ENCODE measurements around the gene TRMT5. TPM values are rescaled to one million over a fixed set of nuclear protein-coding genes. Genes with fewer than 3 reads are reported as not detected.

The TRMT5 gene
- total RNA-seq, 3 donors from 2014 or later, result 14.8 to 20.5 (median 20.0) TPM

- H3K4me1 Mint-ChIP-seq (ENCODE audit: low read depth), result peaks cover 5% of the 10 kb centered on the region
- no peak overlapping the region for H3K4me3 Mint-ChIP-seq
- peaks cover 13% of the 10 kb centered on the region for H3K36me3 Mint-ChIP-seq (ENCODE audit: insufficient read depth)
- DNase-seq (no peak), ATAC-seq (peak; percentile 53 to 73)
- no peaks in the 10 kb centered on the region for H3K9me3 Mint-ChIP-seq
- no peaks in the 10 kb centered on the region for H3K27me3 Mint-ChIP-seq (ENCODE audit: low read depth)
Measured at GRCh38 chr14:60945984-60946383, 34.9 kb downstream of the TRMT5 start.

DNA sequence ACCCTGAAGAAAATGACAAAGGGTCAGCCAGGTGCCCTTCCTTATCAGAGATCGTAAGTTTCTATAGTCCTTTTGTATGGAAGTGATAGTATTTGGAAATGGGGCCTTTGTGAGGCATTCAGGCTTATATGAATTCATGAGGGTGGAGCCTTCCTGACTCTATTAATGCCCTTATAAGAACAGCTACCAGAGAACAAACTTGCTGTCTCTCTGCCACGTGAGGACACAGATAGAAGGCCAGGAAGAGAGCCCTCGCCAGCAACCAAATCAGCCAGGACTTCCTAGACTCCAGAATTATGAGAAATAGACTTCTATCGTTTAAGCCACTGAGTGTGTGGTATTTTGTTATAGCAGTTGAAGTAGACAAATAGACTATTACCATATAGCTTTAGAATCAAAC, 36.7 kb downstream of the TRMT5 start:
- Mint-ChIP-seq H3K36me3 (ENCODE audit: insufficient read depth) (peaks cover 11% of the 10 kb centered on the region), H3K4me3 (no peak overlapping the region), H3K4me1 (ENCODE audit: low read depth) (peaks cover 5% of the 10 kb centered on the region), H3K9me3 (no peaks in the 10 kb centered on the region), H3K27me3 (ENCODE audit: low read depth) (no peaks in the 10 kb centered on the region)
- DNase-seq (no peak), ATAC-seq (no peak)

DNA sequence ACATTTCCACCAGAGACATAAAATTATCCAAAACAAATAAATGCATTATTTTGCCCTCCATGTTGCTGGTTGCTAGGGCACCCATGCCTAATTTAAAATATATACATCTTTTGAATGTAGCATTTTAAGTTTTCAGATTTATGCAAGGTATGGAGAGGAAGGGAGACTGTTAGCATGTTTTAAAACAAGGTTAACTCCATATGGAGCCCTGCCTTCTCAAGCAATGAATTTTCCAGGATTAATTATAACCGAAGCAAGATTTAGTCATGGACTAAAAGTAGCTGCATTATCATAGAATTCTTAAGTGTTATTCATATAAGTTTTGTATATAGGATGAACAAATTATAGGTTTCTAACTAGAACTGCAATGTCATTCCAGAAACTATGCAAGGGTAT, 37.2 kb downstream of the TRMT5 start:
- no peaks in the 10 kb centered on the region for H3K9me3 Mint-ChIP-seq
- peaks cover 5% of the 10 kb centered on the region for H3K4me1 Mint-ChIP-seq (ENCODE audit: low read depth)
- H3K27me3 Mint-ChIP-seq (ENCODE audit: low read depth), result no peaks in the 10 kb centered on the region
- ATAC-seq, result no peak
- peaks cover 11% of the 10 kb centered on the region for H3K36me3 Mint-ChIP-seq (ENCODE audit: insufficient read depth)
- no peak for DNase-seq
- H3K4me3 Mint-ChIP-seq, result no peak overlapping the region

- no peak for ATAC-seq
- Mint-ChIP-seq H3K27me3 (ENCODE audit: low read depth) (no peaks in the 10 kb centered on the region), H3K4me1 (ENCODE audit: low read depth) (no peaks in the 10 kb centered on the region), H3K4me3 (no peak overlapping the region), H3K9me3 (no peaks in the 10 kb centered on the region), H3K36me3 (ENCODE audit: insufficient read depth) (peaks cover 10% of the 10 kb centered on the region)
- no peak for DNase-seq
Measured at GRCh38 chr14:60935319-60935718, 45.6 kb downstream of the TRMT5 start.

DNA sequence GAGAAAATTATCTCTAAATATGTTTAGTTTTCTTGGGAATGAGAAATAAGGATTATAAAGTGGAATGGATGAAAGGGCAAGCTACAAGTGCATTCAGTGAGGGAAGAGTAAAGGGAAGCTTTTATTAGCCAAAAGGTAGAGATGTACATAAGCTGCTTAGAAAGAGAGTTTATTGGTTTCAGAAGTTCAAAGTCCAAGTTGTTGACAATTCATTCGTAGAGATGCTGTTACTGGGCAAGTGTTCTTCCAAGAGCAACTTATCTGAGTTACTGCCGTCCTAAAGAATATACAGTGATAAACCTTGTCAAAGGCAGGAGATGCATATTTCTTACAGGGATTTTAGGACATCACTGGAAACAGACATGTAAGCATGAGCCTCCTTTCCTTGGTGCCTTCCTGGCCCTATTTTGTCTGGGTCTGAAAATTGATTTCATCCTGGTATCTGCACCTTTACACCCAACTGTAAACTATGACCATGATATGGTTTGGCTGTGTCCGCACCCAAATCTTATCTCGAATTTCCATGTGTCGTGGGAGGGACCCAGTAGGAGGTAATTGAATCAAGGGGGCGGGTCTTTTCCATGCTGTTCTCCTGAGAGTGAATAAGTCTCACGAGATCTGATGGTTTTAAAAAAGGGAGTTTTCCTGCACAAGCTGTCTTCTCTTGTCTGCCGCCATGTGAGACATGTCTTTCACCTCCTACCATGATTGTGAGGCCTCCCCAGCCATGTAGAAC, 46.8 kb downstream of the TRMT5 start:
- DNase-seq, result no peak
- Mint-ChIP-seq H3K4me3 (no peak overlapping the region), H3K27me3 (ENCODE audit: low read depth) (no peaks in the 10 kb centered on the region), H3K4me1 (ENCODE audit: low read depth) (no peaks in the 10 kb centered on the region), H3K9me3 (no peaks in the 10 kb centered on the region), H3K36me3 (ENCODE audit: insufficient read depth) (peaks cover 10% of the 10 kb centered on the region)
- no peak for ATAC-seq

- peaks cover 7% of the 10 kb centered on the region for H3K36me3 Mint-ChIP-seq (ENCODE audit: insufficient read depth)
- H3K9me3 Mint-ChIP-seq, result no peaks in the 10 kb centered on the region
- no peak overlapping the region for H3K4me3 Mint-ChIP-seq
- no peaks in the 10 kb centered on the region for H3K4me1 Mint-ChIP-seq (ENCODE audit: low read depth)
- no peaks in the 10 kb centered on the region for H3K27me3 Mint-ChIP-seq (ENCODE audit: low read depth)
- ATAC-seq (no peak), DNase-seq (no peak)
Measured at GRCh38 chr14:60931218-60931617, 49.7 kb downstream of the TRMT5 start.

- ATAC-seq, result no peak
- DNase-seq, result no peak
- Mint-ChIP-seq H3K9me3 (no peaks in the 10 kb centered on the region), H3K4me3 (no peak overlapping the region), H3K4me1 (ENCODE audit: low read depth) (no peaks in the 10 kb centered on the region), H3K36me3 (ENCODE audit: insufficient read depth) (peaks cover 2% of the 10 kb centered on the region), H3K27me3 (ENCODE audit: low read depth) (no peaks in the 10 kb centered on the region)
Measured at GRCh38 chr14:60926002-60926401, 54.9 kb downstream of the TRMT5 start.

- Mint-ChIP-seq H3K4me3 (no peak overlapping the region), H3K36me3 (ENCODE audit: insufficient read depth) (peaks cover 2% of the 10 kb centered on the region), H3K27me3 (ENCODE audit: low read depth) (no peaks in the 10 kb centered on the region), H3K9me3 (no peaks in the 10 kb centered on the region), H3K4me1 (ENCODE audit: low read depth) (no peaks in the 10 kb centered on the region)
- no peak for DNase-seq
- no peak for ATAC-seq
Measured at GRCh38 chr14:60925286-60925685, 55.6 kb downstream of the TRMT5 start.

DNA sequence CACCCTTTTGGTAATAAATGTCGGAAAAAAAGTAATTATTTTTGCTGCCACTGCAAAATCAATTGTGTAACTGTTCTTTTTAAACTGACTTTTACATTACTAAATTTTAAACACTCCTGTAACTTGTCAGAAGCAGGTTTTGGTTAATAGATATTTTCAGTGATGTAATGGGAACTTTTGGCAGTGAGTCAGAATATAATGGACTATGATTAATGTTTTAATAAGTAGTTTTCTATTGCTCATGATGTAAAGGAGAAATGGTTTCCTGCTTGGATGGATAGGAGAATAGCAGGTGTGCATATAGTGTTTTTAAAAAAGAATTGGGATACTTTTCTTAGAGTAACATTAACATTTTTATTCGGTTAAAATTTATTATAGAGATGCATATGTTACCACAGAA, 58.8 kb downstream of the TRMT5 start:
- H3K4me3 Mint-ChIP-seq, result no peak overlapping the region
- peaks cover 8% of the 10 kb centered on the region for H3K36me3 Mint-ChIP-seq (ENCODE audit: insufficient read depth)
- DNase-seq (no peak), ATAC-seq (no peak)
- no peaks in the 10 kb centered on the region for H3K4me1 Mint-ChIP-seq (ENCODE audit: low read depth)
- H3K27me3 Mint-ChIP-seq (ENCODE audit: low read depth), result no peaks in the 10 kb centered on the region
- H3K9me3 Mint-ChIP-seq, result no peaks in the 10 kb centered on the region

Other genes with a start within 250 kb of the TRMT5 start
- 10 to 100 TPM; 43.0 to 49.4 (median 43.4) TPM for gene MNAT1, start 246.3 kb downstream of the TRMT5 start, total RNA-seq
- 1 to 10 TPM; 2.9 to 3.8 (median 3.3) TPM for gene SLC38A6, start 166 bp upstream of the TRMT5 start, total RNA-seq